Activated CD8-positive, alpha-beta memory T cell treated with anti-CD3 and anti-CD28 coated beads for 24 hours (primary cell): ENCODE measurements around the gene OPALIN.

Source experiments
- DNase-seq: peaks from one replicate; pipeline ENCODE4 v3.0.0-alpha.2; 2020

OPALIN gene

GRCh38 chr10:96371356-96371755 lies 12.6 kb upstream of the OPALIN start:
- no peak for DNase-seq

GRCh38 chr10:96370584-96371157 lies 11.9 kb upstream of the OPALIN start:
- peak; percentile 80 for DNase-seq

GRCh38 chr10:96369890-96370583 lies 11.2 kb upstream of the OPALIN start:
- DNase-seq: peak; percentile 37

- DNase-seq: peak; percentile 46
Observed at GRCh38 chr10:96368971-96369370, 10.2 kb upstream of the OPALIN start.

GRCh38 chr10:96367470-96367869 lies 8.7 kb upstream of the OPALIN start:
- no peak for DNase-seq

- DNase-seq: no peak
Observed at GRCh38 chr10:96366508-96366907, 7.7 kb upstream of the OPALIN start.

GRCh38 chr10:96365571-96365970 lies 6.8 kb upstream of the OPALIN start:
- DNase-seq: no peak

GRCh38 chr10:96360766-96361165 lies 2.0 kb upstream of the OPALIN start:
- no peak for DNase-seq

GRCh38 chr10:96360331-96360730 lies 1.5 kb upstream of the OPALIN start:
- no peak for DNase-seq

GRCh38 chr10:96359616-96360015 lies 814 bp upstream of the OPALIN start:
- DNase-seq: no peak

GRCh38 chr10:96357038-96357620 lies 1.7 kb downstream of the OPALIN start:
- DNase-seq: no peak

- DNase-seq: no peak
Observed at GRCh38 chr10:96352582-96352981, 6.2 kb downstream of the OPALIN start.

- no peak for DNase-seq
Observed at GRCh38 chr10:96352027-96352426, 6.8 kb downstream of the OPALIN start.

- no peak for DNase-seq
Observed at GRCh38 chr10:96346295-96346694, 12.5 kb downstream of the OPALIN start.

GRCh38 chr10:96345222-96345621 lies 13.6 kb downstream of the OPALIN start:
- DNase-seq: no peak

GRCh38 chr10:96344178-96344577 lies 14.6 kb downstream of the OPALIN start:
- DNase-seq: no peak

- DNase-seq: no peak
Observed at GRCh38 chr10:96342402-96342801, 16.4 kb downstream of the OPALIN start.

GRCh38 chr10:96341219-96342182 lies 17.3 kb downstream of the OPALIN start:
- DNase-seq: no peak

GRCh38 chr10:96339956-96340904 lies 18.6 kb downstream of the OPALIN start:
- peak; percentile 65 for DNase-seq

- no peak for DNase-seq
Observed at GRCh38 chr10:96339383-96339782, 19.4 kb downstream of the OPALIN start.

GRCh38 chr10:96338279-96338925 lies 20.4 kb downstream of the OPALIN start:
- DNase-seq: no peak

GRCh38 chr10:96337106-96337505 lies 21.7 kb downstream of the OPALIN start:
- no peak for DNase-seq
